ENCODE results near the gene TRIP10. TPM values are rescaled to one million over a fixed set of nuclear protein-coding genes. Genes with fewer than 3 reads are reported as not detected.

The TRIP10 gene
- total and polyA plus RNA-seq, 2 of the 13 experiments (the other 11 are each of a cell fraction or from before 2014, with no cell fraction given), result 32.5 to 33.2 TPM

- TF ChIP-seq ZNF512B (CRISPR knock-in tag; IDR thresholded peaks at IDR 0.05; ENCODE audit: borderline replicate concordance) (peak; percentile 69; the same call in 1 of the 2 replicates), MIXL1 (CRISPR knock-in tag; IDR thresholded peaks at IDR 0.05) (no peak; the same call in 1 of the 2 replicates), ARNT2 (CRISPR knock-in tag; IDR thresholded peaks at IDR 0.05; ENCODE audit: low read depth) (peak; percentile 93), ZNF839 (CRISPR knock-in tag; IDR thresholded peaks at IDR 0.05; ENCODE audit: borderline replicate concordance) (no peak), HHEX (CRISPR knock-in tag; IDR thresholded peaks at IDR 0.05) (no peak; the same call in 1 of the 2 replicates), ZSCAN31 (CRISPR knock-in tag; IDR thresholded peaks at IDR 0.05; ENCODE audit: low read depth) (peak; percentile 68; the same call in 1 of the 2 replicates), ZNF142 (CRISPR knock-in tag; IDR thresholded peaks at IDR 0.05) (no peak), ZNF800 (CRISPR knock-in tag; IDR thresholded peaks at IDR 0.05) (peak; percentile 95), ZNF629 (CRISPR knock-in tag; conservative IDR thresholded peaks at IDR 0.05) (peak; percentile 41), ZNF740 (CRISPR knock-in tag; IDR thresholded peaks at IDR 0.05) (no peak)
- TF ChIP-seq, protein P1, sequence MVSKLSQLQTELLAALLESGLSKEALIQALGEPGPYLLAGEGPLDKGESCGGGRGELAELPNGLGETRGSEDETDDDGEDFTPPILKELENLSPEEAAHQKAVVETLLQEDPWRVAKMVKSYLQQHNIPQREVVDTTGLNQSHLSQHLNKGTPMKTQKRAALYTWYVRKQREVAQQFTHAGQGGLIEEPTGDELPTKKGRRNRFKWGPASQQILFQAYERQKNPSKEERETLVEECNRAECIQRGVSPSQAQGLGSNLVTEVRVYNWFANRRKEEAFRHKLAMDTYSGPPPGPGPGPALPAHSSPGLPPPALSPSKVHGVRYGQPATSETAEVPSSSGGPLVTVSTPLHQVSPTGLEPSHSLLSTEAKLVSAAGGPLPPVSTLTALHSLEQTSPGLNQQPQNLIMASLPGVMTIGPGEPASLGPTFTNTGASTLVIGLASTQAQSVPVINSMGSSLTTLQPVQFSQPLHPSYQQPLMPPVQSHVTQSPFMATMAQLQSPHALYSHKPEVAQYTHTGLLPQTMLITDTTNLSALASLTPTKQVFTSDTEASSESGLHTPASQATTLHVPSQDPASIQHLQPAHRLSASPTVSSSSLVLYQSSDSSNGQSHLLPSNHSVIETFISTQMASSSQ (IDR thresholded peaks at IDR 0.05; ENCODE audit: low read depth), result no peak
- TF ChIP-seq, protein P1 (CRISPR knock-in tag; IDR thresholded peaks at IDR 0.05; ENCODE audit: borderline replicate concordance), result peak; percentile 71; the same call in 1 of the 2 replicates
These were observed 13.9 kb downstream of the TRIP10 start (continued) for GRCh38 chr19:6753178-6754031.

Measured in HepG2 (cell line).